Cardiac atrium fibroblast (primary cell): ENCODE measurements around the gene SMCHD1. TPM values are rescaled to one million over a fixed set of nuclear protein-coding genes. Genes with fewer than 3 reads are reported as not detected.

ENCODE experiments used
- total RNA-seq: library from RNA; depleted of rRNA; stranded (reverse); fragments of >200 nt; gene quantifications from 2 replicates; pipeline ENCODE4 v1.2.3, GENCODE V29; 2015

Gene SMCHD1
- total RNA-seq = 35.6 and 49.7 TPM in 2 replicates

GRCh38 chr18:2655178-2655953, at the start of gene SMCHD1:
TSS of gene SMCHD1 (plus strand) at chr18:2655726. CDS start at chr18:2656076, 350 bp downstream.

GRCh38 chr18:2846636-2847316, 191.2 kb downstream of the SMCHD1 start, which contains the start of gene EMILIN2:
TSS of gene EMILIN2 (plus strand) at chr18:2847006. CDS start at chr18:2847189, 183 bp downstream.

Other genes starting within 250 kb of the SMCHD1 start
- gene METTL4, start 84.2 kb upstream of the SMCHD1 start, total RNA-seq = 4.7 and 4.9 TPM in 2 replicates
- 5.2 and 9.1 TPM in 2 replicates for gene NDC80, start 84.2 kb upstream of the SMCHD1 start, total RNA-seq
- 32.0 and 36.0 TPM in 2 replicates for gene EMILIN2, start 191.3 kb downstream of the SMCHD1 start, total RNA-seq